Uterus (tissue), 4 donors: ENCODE results near the gene NPAS1. TPM values are rescaled to one million over a fixed set of nuclear protein-coding genes. Genes with fewer than 3 reads are reported as not detected.
"Not testable (repeated sequence)": the region's sequence is repeated elsewhere in the genome, so short reads cannot be mapped to it uniquely, and the experiment has no call there.

Experiments used
- DNase-seq, 2 donors: peaks; one replicate each; pipeline ENCODE4 v3.0.0-alpha.2; 2019 to 2020
- H3K27ac ChIP-seq, 2 donors: fragments of 200-600 bp; sonication (generic); 1 replicate in 1 of 2; 2 replicates in 1 of 2; pipeline ENCODE4 v1.5.1; 2016 to 2018
- H3K27me3 ChIP-seq, 2 donors: fragments of 200-600 bp; sonication (generic); one replicate each; pipeline ENCODE4 v1.5.1; 2018 to 2019; ENCODE audit warnings: control low read depth in 1 of 2
- H3K36me3 ChIP-seq, 2 donors: fragments of 200-600 bp; sonication (generic); one replicate each; pipeline ENCODE4 v1.5.1; 2019; ENCODE audit warnings: control low read depth in 1 of 2
- H3K4me1 ChIP-seq, 2 donors: fragments of 200-600 bp; sonication (generic); one replicate each; pipeline ENCODE4 v1.5.1; 2018 to 2019; ENCODE audit warnings: control low read depth in 1 of 2
- H3K4me3 ChIP-seq, 2 donors: fragments of 200-600 bp; sonication (generic); 1 replicate in 1 of 2; 2 replicates in 1 of 2; pipeline ENCODE4 v1.5.1; 2018 to 2019; ENCODE audit warnings: mild to moderate bottlenecking in 1 of 2
- H3K9me3 ChIP-seq, 2 donors: fragments of 200-600 bp; sonication (generic); one replicate each; pipeline ENCODE4 v1.5.1; 2019; ENCODE audit warnings: control low read depth in 1 of 2
- CTCF ChIP-seq, 4 experiments: fragments of 200-600 bp in 2 of 4; fragments of 450-650 bp in 2 of 4; sonication (generic) in 2 of 4; IDR thresholded peaks; one replicate each; pipeline ENCODE4 v1.5.1; 2016 to 2019; ENCODE audit warnings: antibody characterized with exemption in 4 of 4, mild to moderate bottlenecking in 2 of 4, moderate library complexity in 1 of 4
- POLR2A ChIP-seq, 2 donors: fragments of 450-650 bp; IDR thresholded peaks; one replicate each; pipeline ENCODE4 v1.6.1; 2016; ENCODE audit warnings: antibody characterized with exemption in 2 of 2, mild to moderate bottlenecking in 1 of 2, moderate library complexity in 1 of 2
- intact Hi-C: fragments of 100-400 bp; cut with DNase I; formaldehyde crosslinking; loops from one replicate; pipeline ENCODE4 v1.15.1; 2023; ENCODE audit warnings: low total_unique reads
- total RNA-seq, 4 donors: library from RNA; depleted of rRNA in 3 of 4; stranded (reverse); fragments of >200 nt in 3 of 4; gene quantifications; one replicate each; pipeline versions ENCODE4 v1.1.0 to v1.2.4, GENCODE V29; 2014 to 2023
- donor health status: DM: yes; HTN: yes; CAD: no.

The NPAS1 gene
- total RNA-seq, 4 donors from 2014 or later = not detected

GRCh38 chr19:47049307-47049700 lies 29.7 kb downstream of the NPAS1 start:
- no peak for TF ChIP-seq CTCF (IDR thresholded peaks at IDR 0.05)
- no peak for TF ChIP-seq POLR2A (IDR thresholded peaks at IDR 0.05)
- intact Hi-C loops = no loop called here
- no peak for DNase-seq
- Histone ChIP-seq H3K27me3 (no peaks in the 10 kb centered on the region), H3K4me3 (no peak overlapping the region), H3K9me3 (no peaks in the 10 kb centered on the region), H3K4me1 (no peaks in the 10 kb centered on the region), H3K36me3 (no peaks in the 10 kb centered on the region), H3K27ac (no peak overlapping the region)

DNA sequence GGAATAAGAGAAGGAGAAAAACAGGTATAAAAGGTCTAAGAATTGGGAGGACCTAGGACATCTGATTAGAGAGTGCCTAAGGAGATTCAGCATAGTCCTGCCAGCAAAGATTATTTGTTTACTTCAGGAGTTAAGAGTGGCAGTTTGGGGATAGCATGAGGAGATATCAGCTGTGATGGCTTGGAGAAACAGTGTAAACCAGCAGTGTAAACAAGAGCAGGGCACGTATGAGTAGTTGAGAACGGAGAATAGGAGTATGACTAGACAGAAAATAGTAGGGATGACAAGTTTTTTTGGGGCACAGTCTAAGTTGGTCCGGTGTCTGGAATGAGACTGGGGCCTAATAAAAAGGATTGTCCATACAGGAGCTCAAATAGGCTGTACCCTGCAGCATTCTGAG lies 30.9 kb downstream of the NPAS1 start:
- H3K27ac ChIP-seq, H3K27me3 ChIP-seq, DNase-seq, H3K36me3 ChIP-seq, intact Hi-C loops, H3K4me3 ChIP-seq, H3K9me3 ChIP-seq, H3K4me1 ChIP-seq: not testable (repeated sequence)

DNA sequence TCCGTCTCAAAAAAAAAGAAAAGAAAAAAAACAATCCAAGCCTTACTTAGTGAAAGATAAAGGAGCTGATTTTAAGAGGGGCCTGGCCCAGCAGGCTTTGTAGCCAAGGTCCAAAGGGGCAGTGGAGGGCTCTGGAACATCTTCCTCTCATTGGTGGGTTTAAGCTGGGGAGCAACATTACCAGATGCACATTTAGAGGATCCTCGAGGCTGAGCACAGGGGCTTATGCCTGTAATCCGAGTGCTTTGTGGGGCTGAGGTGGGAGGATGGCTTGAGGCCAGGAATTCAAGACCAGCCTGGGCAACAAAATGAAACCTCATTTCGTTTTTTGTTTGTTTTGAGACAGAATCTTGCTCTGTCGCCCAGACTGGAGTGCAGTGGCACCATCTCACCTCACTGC lies 36.8 kb downstream of the NPAS1 start:
- Histone ChIP-seq H3K27me3 (no peaks in the 10 kb centered on the region), H3K36me3 (no peaks in the 10 kb centered on the region), H3K4me1 (no peaks in the 10 kb centered on the region), H3K4me3 (no peak overlapping the region), H3K9me3 (no peaks in the 10 kb centered on the region), H3K27ac (no peak overlapping the region)
- TF ChIP-seq POLR2A (IDR thresholded peaks at IDR 0.05) = no peak
- no peak for TF ChIP-seq CTCF (IDR thresholded peaks at IDR 0.05)
- intact Hi-C loops = no loop called here
- DNase-seq = no peak

- Histone ChIP-seq H3K27me3 (no peaks in the 10 kb centered on the region), H3K36me3 (no peaks in the 10 kb centered on the region), H3K27ac (no peak overlapping the region), H3K4me3 (no peak overlapping the region), H3K9me3 (no peaks in the 10 kb centered on the region), H3K4me1 (no peaks in the 10 kb centered on the region)
- TF ChIP-seq CTCF (IDR thresholded peaks at IDR 0.05) (no peak), POLR2A (IDR thresholded peaks at IDR 0.05) (no peak)
- no peak for DNase-seq
- intact Hi-C loops = no loop called here
Measured at GRCh38 chr19:47057328-47057727, 37.7 kb downstream of the NPAS1 start.

DNA sequence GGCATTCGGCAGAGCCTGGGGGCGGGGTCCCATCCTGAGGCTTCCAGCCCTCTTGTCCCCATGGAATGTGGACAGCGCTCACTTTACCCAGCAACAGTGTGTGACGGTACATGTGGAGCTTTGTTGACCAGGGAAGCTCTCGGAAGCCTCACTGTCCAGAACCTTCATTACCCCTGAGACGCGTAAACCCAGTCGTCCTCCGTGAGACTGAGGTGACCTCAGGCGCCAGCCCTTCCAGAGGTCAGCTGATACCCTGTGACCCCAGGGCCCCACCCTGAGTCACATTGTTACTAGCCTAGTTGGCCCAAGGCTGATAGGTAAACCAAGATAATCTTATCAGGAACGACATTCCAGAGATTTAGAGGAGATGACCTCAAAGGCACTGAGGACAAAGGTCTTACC lies 39.0 kb downstream of the NPAS1 start:
- no peaks in the 10 kb centered on the region for H3K9me3 ChIP-seq
- no peaks in the 10 kb centered on the region for H3K36me3 ChIP-seq
- intact Hi-C loops = no loop called here
- no peak for TF ChIP-seq POLR2A (IDR thresholded peaks at IDR 0.05)
- no peak for TF ChIP-seq CTCF (IDR thresholded peaks at IDR 0.05)
- no peaks in the 10 kb centered on the region for H3K4me1 ChIP-seq
- no peak overlapping the region for H3K27ac ChIP-seq
- no peak overlapping the region for H3K4me3 ChIP-seq
- DNase-seq = no peak
- no peaks in the 10 kb centered on the region for H3K27me3 ChIP-seq

DNA sequence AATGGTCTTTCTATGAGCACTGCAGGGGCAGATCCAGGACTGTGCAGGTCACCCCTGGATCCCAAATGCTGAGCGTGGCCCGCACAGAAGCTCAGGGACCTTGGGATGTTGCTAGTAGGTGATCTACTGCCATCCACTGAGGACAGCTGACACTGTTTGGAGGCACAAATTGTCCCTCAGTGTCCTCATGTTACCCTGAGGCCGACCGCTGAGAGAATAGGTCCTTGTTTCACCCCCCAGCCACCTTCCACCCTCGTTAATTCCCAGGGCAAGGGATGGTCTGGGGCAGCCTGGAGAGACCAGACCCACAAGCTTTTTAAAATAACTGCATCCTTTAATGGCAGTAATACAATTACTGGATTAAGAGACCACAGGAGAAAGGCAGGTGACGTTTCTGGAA lies 44.2 kb downstream of the NPAS1 start:
- Histone ChIP-seq H3K36me3 (no peaks in the 10 kb centered on the region), H3K4me1 (no peaks in the 10 kb centered on the region), H3K9me3 (no peaks in the 10 kb centered on the region), H3K27ac (no peak overlapping the region), H3K27me3 (no peaks in the 10 kb centered on the region), H3K4me3 (no peak overlapping the region)
- no peak for DNase-seq
- intact Hi-C loops = no loop called here
- TF ChIP-seq CTCF (IDR thresholded peaks at IDR 0.05) = no peak
- no peak for TF ChIP-seq POLR2A (IDR thresholded peaks at IDR 0.05)
